Heart right ventricle (tissue), 16 donors: ENCODE results near the gene ELOB. TPM values are rescaled to one million over a fixed set of nuclear protein-coding genes. Genes with fewer than 3 reads are reported as not detected.

Source experiments
- ATAC-seq, 8 donors: fragments of 200-7000 bp; cut with Tn5 transposase; one replicate each; pipeline ENCODE4 v1.9.1; 2020; ENCODE audit warnings: mild to moderate bottlenecking in 8 of 8, moderate library complexity in 8 of 8, moderate number of reproducible peaks in 1 of 8
- DNase-seq, 2 donors: peaks; one replicate each; pipeline ENCODE4 v3.0.0-alpha.2; 2020
- H3K27ac ChIP-seq, 10 donors: fragments of 200-600 bp; sonication (generic) in 2 of 10; one replicate each; pipeline versions ENCODE4 v1.5.0 to v1.8.0; 2020 to 2022; ENCODE audit warnings: mild to moderate bottlenecking in 3 of 10
- H3K27me3 ChIP-seq, 7 donors: fragments of 200-600 bp; one replicate each; pipeline ENCODE4 v1.8.0; 2021 to 2022; ENCODE audit warnings: mild to moderate bottlenecking in 2 of 7
- H3K36me3 ChIP-seq, 9 donors: fragments of 200-600 bp; sonication (generic) in 1 of 9; one replicate each; pipeline versions ENCODE4 v1.5.0 to v1.8.0; 2020 to 2022; ENCODE audit warnings: mild to moderate bottlenecking in 2 of 9
- H3K4me1 ChIP-seq, 9 donors: fragments of 200-600 bp; sonication (generic) in 1 of 9; one replicate each; pipeline versions ENCODE4 v1.5.0 to v1.8.0; 2020 to 2022; ENCODE audit warnings: mild to moderate bottlenecking in 4 of 9
- H3K4me3 ChIP-seq, 10 donors: fragments of 200-600 bp; sonication (generic) in 2 of 10; one replicate each; pipeline versions ENCODE4 v1.5.0 to v1.8.0; 2020 to 2022; ENCODE audit warnings: mild to moderate bottlenecking in 7 of 10, moderate library complexity in 2 of 10
- H3K9me3 ChIP-seq, 11 donors: fragments of 200-600 bp in 10 of 11; sonication (generic) in 2 of 11; one replicate each; pipeline versions ENCODE4 v1.5.0 to v1.8.0; 2013 to 2022; ENCODE audit warnings: mild to moderate bottlenecking in 2 of 11, control low read depth in 1 of 11, moderate library complexity in 1 of 11
- CTCF ChIP-seq, 9 donors: fragments of 200-600 bp; sonication (generic) in 2 of 9; IDR thresholded peaks; one replicate each; pipeline versions ENCODE4 v1.5.0 to v1.8.0; 2021 to 2022; ENCODE audit warnings: antibody characterized with exemption in 9 of 9, mild to moderate bottlenecking in 5 of 9, moderate library complexity in 1 of 9
- WGBS, 2 donors: extraction: QIAGEN DNeasy Blood & Tissue Kit; methylation state at CpG; one replicate each; pipeline ENCODE4 v1.1.7; 2013; ENCODE audit warnings: inconsistent platforms in 1 of 2; 5-methylcytosine and 5-hydroxymethylcytosine counted together
- intact Hi-C, 10 donors: fragments of 100-400 bp; cut with DNase I; formaldehyde crosslinking; loops; one replicate each; pipeline versions ENCODE4 v1.11.1 to v1.14.2; 2022
- polyA plus RNA-seq, 2 donors: library from polyadenylated mRNA; stranded (reverse); fragments of 200-250 nt; gene quantifications; one replicate each; pipeline ENCODE4 v1.2.3, GENCODE V29; 2013
- total RNA-seq, 10 donors: library from RNA; stranded (reverse); fragmentation: NEBNext Ultra II Directional in 3 of 10; extraction: Animal tissue kit (Norgen Biotek cat#: 25700) in 3 of 10; gene quantifications; one replicate each; pipeline versions ENCODE4 v1.2.1 to v1.2.4, GENCODE V29; 2021 to 2023
- donor health status: Arrhythmogenic right ventricular cardiomyopathy.
- donor health status: ischemic (EF 13 %, LVEDD 7.1; RV severe dilation, severe dysfunction).
- donor health status: healthy with polysubstance abuse.
- donor health status: DM: no; HTN: yes; CAD: no.
- donor health status: DM: no; HTN: no; CAD: no.
- donor health status: ischemic (EF 25% LVEDD 6.9; RV normal size, moderate dysfunction).
- donor health status: ischemic (EF 25% LVEDD 5.7; RV mildly dilated, moderate dysfunction).
- donor health status: healthy.
- donor health status: DM: yes; HTN: yes; CAD: no.
- donor health status: Ischemic cardiomyopathy.
- donor health status: ischemic (EF 35%, LVEDD 5.7; RV mildly dilated, moderate dysfunction).
- donor health status: nonischemic (EF 11% LVEDD 7.7; RV severe dilation, severe dysfunction).
- donor health status: DM: yes; HTN: yes; CAD: no.
- donor health status: PGD.
- donor health status: ischemic (EF 29% LVEDD 5.4; RV normal size, mild dysfunction).
- donor health status: nonischemic (EF 23%, LVEDD 6.1; RV moderate dilation, normal function).

The ELOB gene
- total and polyA plus RNA-seq, 12 donors, result 248 to 1,196 (median 332) TPM

- Histone ChIP-seq H3K4me3 (peak overlapping the region in 9 of 10 donors; percentile 18 to 53 (median 34)), H3K36me3 (no peaks in the 10 kb centered on the region), H3K9me3 (no peaks in the 10 kb centered on the region), H3K27me3 (peaks cover 7 to 67% (median 53%) of the 10 kb centered on the region in 7 donors), H3K4me1 (peaks cover 0 to 13% (median 7%) of the 10 kb centered on the region in 9 donors), H3K27ac (peak overlapping the region in 1 of 10 donors; percentile 60)
- intact Hi-C loops, result no loop called here
- ATAC-seq (peak in 3 of 8 donors; percentile 8 to 37 (median 33)), DNase-seq (no peak)
- WGBS, 2 donors, result 13 to 14% methylated on average over 52 to 79 of the region's 79 CpGs
- peak in 1 of 9 donors; percentile 12 for TF ChIP-seq CTCF (IDR thresholded peaks at IDR 0.05)
Observed at GRCh38 chr16:2785101-2785991, 8.3 kb upstream of the ELOB start.

GRCh38 chr16:2784358-2785100, 7.4 kb upstream of the ELOB start:
- Histone ChIP-seq H3K27ac (peak overlapping the region in 1 of 10 donors; percentile 60), H3K4me3 (peak overlapping the region in 5 of 10 donors; percentile 29 to 53 (median 36)), H3K9me3 (no peaks in the 10 kb centered on the region), H3K36me3 (no peaks in the 10 kb centered on the region), H3K27me3 (peaks cover 7 to 60% (median 51%) of the 10 kb centered on the region in 7 donors), H3K4me1 (peaks cover 0 to 13% (median 7%) of the 10 kb centered on the region in 9 donors)
- intact Hi-C loops, result no loop called here
- WGBS, 2 donors, result 50 to 54% methylated on average over 15 of the region's 15 CpGs
- ATAC-seq (peak in 1 of 8 donors; percentile 11), DNase-seq (no peak)
- no peak for TF ChIP-seq CTCF (IDR thresholded peaks at IDR 0.05)

DNA sequence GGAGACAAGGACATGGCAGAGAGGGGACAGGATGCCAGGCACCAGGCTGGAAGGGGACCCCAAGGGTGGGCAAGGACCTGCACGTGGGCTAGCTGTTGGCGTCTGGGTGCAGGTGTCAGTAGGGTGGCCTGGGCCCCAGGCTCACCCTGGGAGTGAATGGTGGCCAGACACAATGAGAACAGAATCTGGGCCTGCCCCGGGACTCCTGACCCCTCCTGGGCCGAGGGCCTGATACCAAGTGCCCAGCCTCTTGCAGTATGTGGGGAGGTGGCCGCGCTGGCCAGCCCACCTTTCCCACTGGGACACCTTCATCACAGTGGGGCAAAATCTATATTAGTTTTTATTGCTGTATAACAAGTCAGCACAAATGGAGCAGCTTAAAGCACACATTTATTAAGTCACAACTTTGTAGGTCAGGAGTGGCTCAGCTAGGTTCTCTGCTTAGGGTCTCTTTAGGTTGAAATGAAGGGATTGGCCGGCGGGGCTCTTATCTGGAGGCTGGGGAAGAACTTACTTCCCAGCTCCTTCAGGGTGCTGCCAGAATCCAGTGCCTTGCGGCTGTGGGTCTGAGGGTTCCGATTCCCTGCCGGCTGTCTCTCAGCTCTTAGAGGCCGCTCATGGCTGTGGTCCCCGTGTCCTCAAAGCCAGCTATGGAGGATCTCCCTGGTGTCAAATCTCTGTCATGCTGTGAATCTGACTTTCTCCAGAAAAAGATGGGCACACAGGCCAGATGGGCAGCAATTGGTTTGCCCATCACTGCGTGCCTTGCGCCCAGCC, 6.7 kb upstream of the ELOB start:
- 85 to 86% methylated on average over 15 of the region's 15 CpGs for WGBS, 2 donors
- H3K4me1 ChIP-seq, result peaks cover under 1 to 14% (median 10%) of the 10 kb centered on the region in 9 donors
- H3K4me3 ChIP-seq, result no peak overlapping the region
- TF ChIP-seq CTCF (IDR thresholded peaks at IDR 0.05), result no peak
- H3K27ac ChIP-seq, result no peak overlapping the region
- peaks cover 7 to 52% (median 43%) of the 10 kb centered on the region in 7 donors for H3K27me3 ChIP-seq
- intact Hi-C loops, result no loop called here
- DNase-seq (no peak), ATAC-seq (no peak)
- no peaks in the 10 kb centered on the region for H3K36me3 ChIP-seq
- H3K9me3 ChIP-seq, result no peaks in the 10 kb centered on the region
